GDM1 (cell line): ENCODE data around the gene EVA1C.
"Not testable (repeated sequence)": the region's sequence is repeated elsewhere in the genome, so short reads cannot be mapped to it uniquely, and the experiment has no call there.

Experiments used
- DNase-seq: peaks from one replicate; lab custom pipeline; 2025; lab: John Stamatoyannopoulos, UW

Gene EVA1C

GRCh38 chr21:32499249-32500055 is 86.9 kb downstream of the EVA1C start:
- no peak for DNase-seq

DNA sequence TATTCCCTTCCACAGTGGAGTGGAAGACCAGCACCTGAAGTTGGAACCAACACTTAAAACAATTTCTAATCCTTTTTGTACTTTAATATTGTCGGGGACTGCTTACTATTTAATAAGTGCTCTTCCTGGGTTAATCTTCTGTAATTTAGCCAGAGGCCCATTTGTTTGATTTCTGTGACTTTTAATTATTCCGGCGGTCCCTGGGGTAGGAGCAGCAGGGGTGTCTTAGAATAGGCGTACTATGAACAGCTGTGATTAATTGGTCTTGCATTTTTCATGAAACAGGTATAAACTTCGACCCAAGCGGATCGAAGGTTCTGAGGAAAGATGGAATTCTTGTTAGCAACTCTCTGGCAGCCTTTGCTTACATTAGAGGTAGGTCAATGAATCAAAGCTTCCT is 91.1 kb downstream of the EVA1C start:
- not testable (repeated sequence) for DNase-seq

DNA sequence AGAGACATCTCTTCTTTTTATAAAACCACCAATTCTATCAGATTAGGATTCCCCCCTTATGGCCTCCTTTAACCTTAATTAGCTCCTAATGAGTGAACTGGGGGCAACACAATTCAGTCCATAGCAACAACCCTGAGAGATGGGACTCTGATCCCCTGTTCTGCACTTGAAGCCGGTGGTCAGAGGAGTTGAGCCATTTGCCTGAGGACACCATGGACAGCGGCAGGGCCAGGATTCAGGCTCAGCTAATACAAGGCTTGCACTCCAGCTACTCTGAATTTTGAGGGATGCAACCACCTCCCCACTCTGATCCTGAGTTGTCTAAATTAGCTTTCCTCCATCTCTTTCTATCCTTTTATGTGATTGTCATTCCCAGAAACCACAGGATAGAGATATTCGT is 93.3 kb downstream of the EVA1C start:
- DNase-seq, result not testable (repeated sequence)

- not testable (repeated sequence) for DNase-seq
These were observed 94.0 kb downstream of the EVA1C start for GRCh38 chr21:32506411-32506965.

DNA sequence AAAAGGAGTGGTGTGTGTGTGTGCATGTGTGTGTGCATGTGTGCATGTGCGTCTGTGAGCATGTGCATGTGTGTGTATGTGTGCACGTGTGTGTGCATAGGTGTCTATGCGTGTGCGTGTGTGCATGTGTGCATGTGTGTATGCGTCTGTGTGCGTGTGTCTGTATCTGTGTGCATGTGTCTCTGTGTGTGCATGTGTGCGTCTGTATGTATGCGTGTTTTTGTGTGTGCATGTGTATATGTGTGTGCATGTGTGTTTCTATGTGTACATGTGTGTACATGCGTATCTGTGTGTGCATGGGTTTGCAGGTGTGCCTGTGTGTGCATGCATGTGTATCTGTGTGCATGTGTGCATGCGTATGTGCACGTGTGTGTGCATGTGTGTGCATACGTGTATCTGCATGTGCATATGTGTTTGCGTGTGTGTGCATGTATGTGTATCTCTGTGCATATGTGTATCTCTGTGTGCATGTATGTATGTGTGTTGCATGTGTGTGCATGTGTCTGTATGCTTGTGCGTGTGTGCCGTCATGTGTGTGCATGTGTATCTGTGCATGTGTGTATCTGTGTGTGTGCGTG is 94.9 kb downstream of the EVA1C start:
- DNase-seq, result no peak

- DNase-seq, result not testable (repeated sequence)
These were observed 95.5 kb downstream of the EVA1C start for GRCh38 chr21:32508036-32508435.

DNA sequence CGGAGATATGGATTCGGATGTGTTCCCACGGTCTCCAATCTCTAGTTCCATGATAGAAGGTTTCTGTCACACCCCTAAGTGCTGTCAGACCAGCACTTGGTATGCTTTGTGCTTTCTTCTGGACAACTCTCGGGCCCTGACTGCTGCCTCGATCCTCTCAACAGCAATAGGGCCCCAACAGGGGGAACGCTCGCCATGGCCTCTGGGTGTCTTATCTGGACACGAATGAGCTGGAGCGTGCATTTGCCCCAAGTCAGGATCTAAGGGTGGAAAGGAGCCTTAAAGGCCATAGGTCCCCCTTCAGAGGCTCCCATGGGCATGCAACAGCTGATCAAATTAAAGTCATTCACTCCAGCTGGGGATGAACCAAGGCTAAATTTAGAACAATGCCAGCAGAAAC is 96.1 kb downstream of the EVA1C start:
- DNase-seq, result no peak

GRCh38 chr21:32508975-32509374 is 96.5 kb downstream of the EVA1C start:
- DNase-seq, result not testable (repeated sequence)

DNA sequence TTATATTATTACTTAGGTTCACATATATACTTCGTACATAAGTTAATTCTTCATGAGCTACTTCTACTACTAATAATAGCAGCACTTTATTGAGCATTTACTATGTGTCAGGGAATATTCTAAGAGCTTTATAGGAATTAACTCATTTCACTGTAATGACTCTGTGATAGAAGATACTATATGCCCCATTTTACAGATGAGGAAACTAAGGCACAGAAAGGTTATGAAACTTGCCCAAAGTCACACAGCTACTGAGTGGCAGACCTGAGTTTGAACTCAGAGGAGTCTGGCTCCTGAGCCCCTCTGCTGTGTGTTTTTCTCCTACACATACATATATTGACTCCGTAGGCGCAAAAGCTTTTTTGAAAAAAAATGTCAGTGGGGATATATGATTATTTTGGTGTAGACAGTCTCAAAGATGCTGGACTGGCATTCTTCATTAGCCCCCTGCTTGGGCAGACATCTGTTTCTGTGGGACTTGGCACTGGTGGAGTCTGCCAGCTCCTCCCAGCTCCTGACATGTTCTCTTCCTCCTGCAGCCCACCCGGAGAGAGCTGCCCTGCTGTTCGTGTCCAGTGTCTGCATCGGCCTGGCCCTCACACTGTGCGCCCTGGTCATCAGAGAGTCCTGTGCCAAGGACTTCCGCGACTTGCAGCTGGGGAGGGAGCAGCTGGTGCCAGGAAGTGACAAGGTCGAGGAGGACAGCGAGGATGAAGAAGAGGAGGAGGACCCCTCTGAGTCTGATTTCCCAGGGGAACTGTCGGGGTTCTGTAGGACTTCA is 102.0 kb downstream of the EVA1C start:
- no peak for DNase-seq

- no peak for DNase-seq
These were observed 103.4 kb downstream of the EVA1C start for GRCh38 chr21:32515874-32516273.

DNA sequence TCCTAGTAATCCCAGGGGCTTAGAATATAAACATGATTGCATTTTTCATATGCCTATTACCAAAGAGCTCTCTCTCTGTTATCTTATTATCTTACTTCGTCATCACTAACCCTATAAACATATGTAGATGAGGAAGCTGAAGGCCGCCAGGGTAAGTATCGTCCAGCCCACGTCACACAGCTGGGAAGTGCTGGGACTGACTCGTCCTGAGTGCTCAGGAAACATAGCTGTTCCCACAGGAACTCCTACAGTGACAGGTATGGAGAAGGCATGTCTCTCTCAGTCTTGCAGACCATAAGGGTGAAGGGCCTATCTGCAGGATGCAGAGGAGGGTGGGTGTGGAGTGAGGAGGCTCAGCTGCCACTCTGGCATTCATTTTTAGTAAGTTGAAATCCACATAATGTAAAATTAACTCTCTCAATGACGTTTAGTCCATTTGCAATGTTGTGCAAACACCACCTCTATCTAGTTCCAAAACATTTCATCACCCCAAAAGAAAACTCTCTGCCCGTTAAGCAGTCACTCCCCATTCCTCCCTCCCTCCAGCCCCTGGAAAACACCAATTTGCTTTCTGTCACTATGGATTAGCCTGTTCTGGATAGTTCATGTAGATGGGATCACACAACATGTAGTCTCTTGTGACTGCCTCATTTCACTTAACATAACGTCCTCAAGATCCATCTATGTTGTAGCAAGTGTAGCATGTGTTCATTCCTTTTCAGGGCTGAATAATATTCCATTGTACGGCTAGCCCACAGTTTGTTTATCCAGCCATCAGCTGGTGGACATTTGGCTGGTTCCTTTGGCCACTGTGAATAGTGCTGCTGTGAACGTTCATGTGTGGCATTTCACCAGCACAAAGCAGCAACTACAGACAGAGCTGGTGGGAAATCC is 104.5 kb downstream of the EVA1C start:
- no peak for DNase-seq

DNA sequence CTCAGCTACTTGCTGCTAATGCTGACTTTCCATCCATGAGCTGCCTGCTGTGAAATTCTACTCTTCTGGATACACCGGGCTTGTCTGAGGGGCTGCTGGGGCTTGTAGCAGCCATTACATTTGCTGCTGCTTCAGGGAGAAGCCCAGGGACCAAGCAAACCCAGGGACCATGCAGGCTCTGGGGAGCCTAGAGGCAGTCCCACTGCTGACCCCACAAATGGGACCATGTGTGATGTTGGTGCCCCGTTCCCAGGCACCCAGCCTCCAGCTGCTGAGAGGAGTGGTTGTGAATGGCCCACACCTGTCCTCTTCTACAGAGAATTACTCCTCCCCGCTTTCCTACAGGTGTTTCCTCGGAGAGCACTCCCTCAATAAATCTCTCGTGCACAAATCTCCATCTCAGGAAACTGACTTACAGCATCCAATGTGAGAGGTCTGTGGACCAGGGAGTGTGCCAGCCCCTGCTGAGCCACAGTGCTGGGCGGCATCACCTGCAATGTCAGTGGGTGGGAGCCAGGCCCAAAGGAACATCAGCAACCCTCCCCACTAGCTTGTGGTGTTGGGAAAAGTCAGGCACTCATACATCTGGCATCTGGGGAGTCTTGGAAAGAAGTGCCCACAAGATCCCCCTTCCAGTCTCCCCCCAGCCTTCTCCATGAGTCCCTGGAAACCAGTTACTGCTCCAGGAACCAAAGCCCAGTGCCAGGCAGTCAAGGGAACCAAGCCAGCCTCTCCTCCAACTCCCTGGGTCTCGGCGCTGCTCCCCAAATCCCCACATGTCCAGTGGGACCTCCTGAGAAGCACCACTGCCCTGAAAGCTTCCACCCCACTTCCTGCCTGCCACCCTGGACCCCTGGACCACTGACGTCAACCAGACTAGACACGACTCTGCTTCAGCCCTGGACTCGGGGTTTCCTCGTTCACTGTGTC is 107.7 kb downstream of the EVA1C start:
- DNase-seq, result no peak

- DNase-seq, result no peak
These were observed 108.6 kb downstream of the EVA1C start for GRCh38 chr21:32520875-32521735.

- no peak for DNase-seq
These were observed 109.3 kb downstream of the EVA1C start for GRCh38 chr21:32521736-32522355.

DNA sequence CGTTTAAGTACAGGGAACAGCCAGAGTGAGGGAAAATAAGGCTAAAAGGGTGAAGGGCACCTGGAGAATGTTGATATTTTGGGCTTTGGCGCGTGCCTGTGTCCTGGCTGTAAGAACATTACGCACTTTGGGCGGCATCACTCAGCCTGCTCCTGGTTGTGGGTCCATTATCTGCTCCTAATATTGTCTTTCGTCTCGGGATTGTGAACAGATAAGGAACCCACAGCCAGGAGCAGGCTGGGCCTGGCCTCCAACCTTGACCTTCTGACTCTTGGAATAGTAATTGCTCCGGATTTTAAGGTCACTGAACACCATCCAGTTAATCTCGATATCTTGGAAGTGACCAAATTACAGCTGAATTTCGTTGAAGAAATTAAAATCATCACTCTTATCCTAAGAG is 111.0 kb downstream of the EVA1C start:
- DNase-seq, result no peak

DNA sequence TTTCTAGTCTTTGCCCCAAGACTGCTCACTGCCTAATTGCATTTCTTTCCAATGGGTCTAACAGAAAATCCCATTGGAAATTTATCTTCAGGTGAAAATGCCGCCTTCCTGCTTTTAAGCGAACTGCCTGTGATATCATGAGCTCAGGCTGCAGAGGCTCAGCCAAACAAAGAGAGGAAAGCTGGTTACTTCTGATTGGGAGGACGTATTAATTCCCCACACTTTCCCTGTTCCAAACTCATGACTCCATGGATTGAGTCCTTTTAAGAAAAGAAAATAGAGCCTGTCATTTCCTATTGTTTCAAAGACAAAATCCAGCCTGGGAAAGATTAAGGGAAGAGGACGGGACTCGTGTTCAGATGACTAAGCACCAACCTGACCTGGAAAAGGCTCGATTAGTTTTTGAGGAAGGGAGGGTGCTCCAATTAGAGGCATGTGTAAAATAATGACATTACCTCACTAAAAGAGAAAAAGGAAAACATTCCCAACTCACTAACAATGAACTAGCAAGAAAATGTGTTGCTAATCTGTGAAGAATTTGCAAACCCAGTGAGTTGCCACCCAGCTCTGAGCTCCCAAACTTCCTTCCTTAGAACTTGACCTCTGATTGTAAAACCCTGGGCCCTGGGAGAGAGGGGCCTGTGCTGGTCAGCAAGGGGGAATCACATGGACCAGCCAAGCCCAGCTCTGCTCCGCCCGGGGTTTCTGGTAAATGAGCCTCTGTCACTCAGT is 111.6 kb downstream of the EVA1C start:
- DNase-seq, result no peak

DNA sequence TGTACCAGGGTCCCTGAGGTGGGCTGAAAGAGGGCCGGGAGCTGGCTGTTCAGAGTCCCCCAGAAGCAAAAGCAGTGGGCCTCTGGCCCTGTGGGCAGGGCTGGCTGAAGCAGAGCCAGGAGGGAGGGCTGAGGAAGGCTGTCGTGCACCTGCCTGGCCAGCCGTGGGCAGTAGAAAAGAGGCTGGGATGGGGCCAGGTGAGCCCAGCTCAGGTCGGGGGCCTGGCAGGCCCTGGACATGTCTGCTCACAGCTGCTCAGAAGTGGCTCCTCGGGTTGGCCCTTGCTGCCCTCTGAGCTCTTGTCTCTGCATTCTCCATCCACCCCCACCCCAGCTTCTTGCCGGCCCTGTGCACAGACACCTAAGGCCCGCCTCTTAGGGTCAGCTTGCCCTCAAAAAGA is 112.8 kb downstream of the EVA1C start:
- no peak for DNase-seq

GRCh38 chr21:32529679-32530078 is 117.2 kb downstream of the EVA1C start:
- DNase-seq, result no peak
